Transverse colon (tissue), 4 donors: ENCODE results near the gene ARF3. TPM values are rescaled to one million over a fixed set of nuclear protein-coding genes. Genes with fewer than 3 reads are reported as not detected.

Source experiments
- DNase-seq: peaks from one replicate; pipeline ENCODE4 v3.0.0-alpha.2; 2019
- H3K27ac ChIP-seq, 4 donors: fragments of 200-600 bp; sonication (generic); 2 replicates each; pipeline ENCODE4 v1.5.1; 2016 to 2018; ENCODE audit warnings: inconsistent platforms in 4 of 4
- H3K27me3 ChIP-seq: fragments of 200-600 bp; sonication (generic); 2 replicates; pipeline ENCODE4 v1.5.1; 2017; ENCODE audit warnings: inconsistent platforms
- H3K36me3 ChIP-seq, 4 donors: fragments of 200-600 bp; sonication (generic); 2 replicates each; pipeline ENCODE4 v1.5.1; 2017 to 2019; ENCODE audit warnings: inconsistent platforms in 4 of 4
- H3K4me1 ChIP-seq, 4 donors: fragments of 200-600 bp; sonication (generic); 2 replicates each; pipeline ENCODE4 v1.5.1; 2017 to 2020; ENCODE audit warnings: inconsistent platforms in 4 of 4
- H3K4me3 ChIP-seq, 4 donors: fragments of 200-600 bp; sonication (generic); 1 replicate in 1 of 4; 2 replicates in 3 of 4; pipeline versions ENCODE4 v1.5.1 to v1.6.1; 2017 to 2019; ENCODE audit warnings: inconsistent platforms in 4 of 4
- H3K9me3 ChIP-seq, 2 donors: fragments of 200-600 bp; sonication (generic); 2 replicates each; pipeline ENCODE4 v1.5.1; 2017 to 2019; ENCODE audit warnings: inconsistent platforms in 2 of 2
- EP300 ChIP-seq: sonication (generic); formaldehyde crosslinking; IDR thresholded peaks from one replicate; pipeline ENCODE4 v1.6.1; 2017; ENCODE audit warnings: antibody characterized with exemption, low read depth
- POLR2A ChIP-seq: fragments of 450-650 bp; IDR thresholded peaks from one replicate; pipeline ENCODE4 v1.6.1; 2016; ENCODE audit warnings: antibody characterized with exemption, mild to moderate bottlenecking, moderate library complexity
- POLR2AphosphoS5 ChIP-seq, 3 donors: sonication (generic); formaldehyde crosslinking; IDR thresholded peaks; one replicate each; pipeline ENCODE4 v1.6.1; 2016; ENCODE audit warnings: antibody characterized with exemption in 3 of 3
- WGBS, 2 donors: methylation state at CpG; one replicate each; pipeline ENCODE4 v1.1.5; 2018; ENCODE audit warnings: low coverage in 1 of 2; 5-methylcytosine and 5-hydroxymethylcytosine counted together
- in situ Hi-C, 4 donors: fragments of 200-750 bp; cut with MboI; loops; one replicate each; pipeline versions ENCODE4 v1.15.0 to v1.15.1; 2017; ENCODE audit warnings: low sequenced_read_pairs in 3 of 4, low pct_ligation_motif_present in 1 of 4, low pct_unique_long_range_greater_than_20kb in 1 of 4
- intact Hi-C: fragments of 100-400 bp; cut with DNase I; formaldehyde crosslinking; loops from one replicate; pipeline ENCODE4 v1.15.1; 2023; ENCODE audit warnings: low total_unique reads
- total RNA-seq, 4 donors: library from RNA; depleted of rRNA; stranded (reverse); fragments of >200 nt; gene quantifications; one replicate each; pipeline ENCODE4 v1.1.0, GENCODE V29; 2016
- TF ChIP-seq, protein P1 (sequence below), 5 experiments: fragments of 200-600 bp in 3 of 5; fragments of 450-650 bp in 2 of 5; sonication (generic) in 3 of 5; IDR thresholded peaks; 1 replicate in 2 of 5; 2 replicates in 3 of 5; pipeline ENCODE4 v1.5.1; 2016 to 2017; ENCODE audit warnings: antibody characterized with exemption in 5 of 5, inconsistent platforms in 3 of 5, mild to moderate bottlenecking in 2 of 5, moderate library complexity in 1 of 5

ARF3 gene
- total RNA-seq, 4 donors from 2014 or later: 30.8 to 117 (median 99.8) TPM

DNA sequence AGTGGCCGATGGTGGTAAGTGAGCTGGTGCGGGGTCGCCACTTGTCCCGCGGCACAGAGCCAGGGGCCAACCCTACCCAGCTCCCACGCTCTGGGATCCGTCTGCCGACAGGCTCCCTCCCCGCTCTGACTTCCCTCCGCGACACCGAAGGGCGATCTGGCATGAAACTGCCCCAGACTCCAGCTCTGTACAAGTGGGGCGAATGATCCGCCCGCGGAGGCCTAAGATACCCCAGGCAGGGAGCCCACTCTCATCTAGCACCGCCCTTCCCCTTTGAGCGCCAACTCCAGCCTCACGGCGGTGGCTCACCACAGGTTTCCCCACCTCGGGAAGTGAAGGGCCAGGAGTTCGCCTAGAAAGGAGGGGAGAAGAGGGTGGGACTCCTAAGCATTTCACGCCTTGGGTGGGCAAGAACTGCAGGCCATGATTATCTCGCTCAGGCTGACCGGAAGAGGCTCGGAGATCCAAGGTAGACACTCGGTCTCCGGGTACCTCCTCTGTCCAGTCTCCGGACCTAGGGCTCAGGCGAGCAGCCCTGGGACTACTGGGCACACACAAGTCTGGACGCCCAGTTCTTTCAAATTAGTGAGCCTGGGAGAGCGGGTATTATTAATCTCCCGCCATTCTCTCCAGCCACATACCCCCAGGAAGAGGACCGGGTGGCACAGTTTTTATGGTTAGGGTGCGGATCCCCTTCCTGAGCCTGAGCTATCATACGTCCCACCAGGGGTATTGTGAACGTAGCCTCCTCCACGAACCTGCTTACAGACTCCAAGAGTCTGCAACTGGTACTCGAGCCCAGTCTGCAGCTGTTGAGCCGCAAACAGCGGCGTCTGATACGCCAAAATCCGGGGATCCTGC, 21.7 kb upstream of the ARF3 start:
- no peak for DNase-seq
- in situ Hi-C loops: no loop called here
- peak overlapping the region in 2 of 4 donors; percentile 28 to 45 for H3K4me3 ChIP-seq
- no peaks in the 10 kb centered on the region for H3K9me3 ChIP-seq
- no peak overlapping the region for H3K27ac ChIP-seq
- H3K36me3 ChIP-seq: no peaks in the 10 kb centered on the region
- peaks cover 34 to 47% (median 40%) of the 10 kb centered on the region in 4 donors for H3K4me1 ChIP-seq
- TF ChIP-seq EP300 (no peak), POLR2AphosphoS5 (IDR thresholded peaks at IDR 0.05) (no peak), POLR2A (no peak)
- TF ChIP-seq, protein P1, sequence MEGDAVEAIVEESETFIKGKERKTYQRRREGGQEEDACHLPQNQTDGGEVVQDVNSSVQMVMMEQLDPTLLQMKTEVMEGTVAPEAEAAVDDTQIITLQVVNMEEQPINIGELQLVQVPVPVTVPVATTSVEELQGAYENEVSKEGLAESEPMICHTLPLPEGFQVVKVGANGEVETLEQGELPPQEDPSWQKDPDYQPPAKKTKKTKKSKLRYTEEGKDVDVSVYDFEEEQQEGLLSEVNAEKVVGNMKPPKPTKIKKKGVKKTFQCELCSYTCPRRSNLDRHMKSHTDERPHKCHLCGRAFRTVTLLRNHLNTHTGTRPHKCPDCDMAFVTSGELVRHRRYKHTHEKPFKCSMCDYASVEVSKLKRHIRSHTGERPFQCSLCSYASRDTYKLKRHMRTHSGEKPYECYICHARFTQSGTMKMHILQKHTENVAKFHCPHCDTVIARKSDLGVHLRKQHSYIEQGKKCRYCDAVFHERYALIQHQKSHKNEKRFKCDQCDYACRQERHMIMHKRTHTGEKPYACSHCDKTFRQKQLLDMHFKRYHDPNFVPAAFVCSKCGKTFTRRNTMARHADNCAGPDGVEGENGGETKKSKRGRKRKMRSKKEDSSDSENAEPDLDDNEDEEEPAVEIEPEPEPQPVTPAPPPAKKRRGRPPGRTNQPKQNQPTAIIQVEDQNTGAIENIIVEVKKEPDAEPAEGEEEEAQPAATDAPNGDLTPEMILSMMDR (IDR thresholded peaks at IDR 0.05): no peak
- intact Hi-C loops: no loop called here
- WGBS, 2 donors: 6% methylated on average over 40 of the region's 45 CpGs; no CpG with 5 or more reads in 1 of the 2 donors
- H3K27me3 ChIP-seq: peaks cover 95% of the 10 kb centered on the region

DNA sequence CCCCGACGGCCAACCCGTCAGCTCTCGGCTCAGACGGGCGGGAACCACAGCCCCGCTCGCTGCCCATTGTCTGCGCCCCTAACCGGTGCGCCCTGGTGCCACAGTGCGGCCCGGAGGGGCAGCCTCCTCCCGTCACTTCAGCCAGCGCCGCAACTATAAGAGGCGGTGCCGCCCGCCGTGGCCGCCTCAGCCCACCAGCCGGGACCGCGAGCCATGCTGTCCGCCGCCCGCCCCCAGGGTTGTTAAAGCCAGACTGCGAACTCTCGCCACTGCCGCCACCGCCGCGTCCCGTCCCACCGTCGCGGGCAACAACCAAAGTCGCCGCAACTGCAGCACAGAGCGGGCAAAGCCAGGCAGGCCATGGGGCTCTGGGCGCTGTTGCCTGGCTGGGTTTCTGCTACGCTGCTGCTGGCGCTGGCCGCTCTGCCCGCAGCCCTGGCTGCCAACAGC, 21.0 kb upstream of the ARF3 start, which contains the start of gene WNT1:
Gene WNT1 (plus strand): TSS at position 32 of the 450 bp plus-strand sequence. CDS start 329 bp downstream, at position 361.
- peaks cover 34 to 47% (median 40%) of the 10 kb centered on the region in 4 donors for H3K4me1 ChIP-seq
- in situ Hi-C loops (no loop called here), intact Hi-C loops (no loop called here)
- H3K4me3 ChIP-seq: peak within 1 kb of the TSS in 2 of 4 donors; percentile 28 to 45
- peaks cover 95% of the 10 kb centered on the region for H3K27me3 ChIP-seq
- TF ChIP-seq, protein P1 (IDR thresholded peaks at IDR 0.05): peak in 3 of 5 experiments; percentile 2 to 40 (median 33)
- TF ChIP-seq POLR2AphosphoS5 (IDR thresholded peaks at IDR 0.05): no peak
- DNase-seq: no peak
- no peaks in the 10 kb centered on the region for H3K9me3 ChIP-seq
- no peak within 1 kb of the TSS for H3K27ac ChIP-seq
- WGBS, 2 donors: 0% methylated on average over 7 of the region's 45 CpGs; no CpG with 5 or more reads in 1 of the 2 donors
- no peaks in the 10 kb centered on the region for H3K36me3 ChIP-seq

DNA sequence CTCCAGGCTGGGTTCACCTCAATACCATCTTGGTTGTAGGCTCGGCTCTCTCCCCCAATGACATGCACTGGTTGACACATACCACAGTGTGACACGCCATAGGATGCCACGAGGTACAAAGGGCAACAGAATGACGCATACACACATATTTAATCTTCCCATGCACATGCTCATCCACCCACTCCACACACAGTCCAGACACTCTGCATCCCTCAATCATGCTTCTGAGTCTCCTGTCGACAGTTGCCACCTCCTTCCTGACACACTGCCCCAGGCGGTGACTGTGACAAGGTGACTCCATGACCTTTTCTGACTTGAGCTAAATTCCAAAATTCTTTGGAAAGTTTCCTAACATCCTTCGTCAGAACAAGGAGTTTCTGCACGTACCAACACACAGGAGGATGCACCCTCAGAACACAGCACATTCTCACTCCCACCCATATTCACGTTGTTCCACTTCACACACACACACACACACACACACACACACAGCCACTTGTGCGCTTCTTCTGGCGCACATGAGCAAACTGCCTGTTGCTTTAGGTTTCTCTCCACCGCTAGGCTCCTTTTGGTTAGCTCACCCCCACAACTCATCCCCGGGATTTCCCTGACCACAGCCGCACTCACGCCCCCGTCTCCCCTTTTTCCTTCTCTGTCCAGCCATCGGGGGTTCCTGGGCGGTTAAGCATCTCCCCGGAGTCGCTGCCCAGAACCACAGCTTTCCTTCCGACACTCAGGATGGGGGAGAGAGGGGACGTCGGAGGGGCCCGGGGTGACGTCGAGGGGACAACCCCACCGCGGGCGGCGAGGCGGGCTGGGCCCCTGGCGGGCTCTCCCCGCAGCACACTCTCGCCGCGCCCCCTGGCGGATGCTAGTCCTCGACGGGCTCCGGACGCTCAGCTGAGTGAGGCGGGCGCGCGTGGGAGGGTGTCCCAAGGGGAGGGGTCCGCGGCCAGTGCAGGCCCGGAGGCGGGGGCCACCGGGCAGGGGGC, 20.3 kb upstream of the ARF3 start:
- no peak for TF ChIP-seq POLR2AphosphoS5 (IDR thresholded peaks at IDR 0.05)
- TF ChIP-seq, protein P1 (IDR thresholded peaks at IDR 0.05): peak; percentile 82 to 92 (median 86)
- no peak overlapping the region for H3K27ac ChIP-seq
- intact Hi-C loops: no loop called here
- in situ Hi-C loops: no loop called here
- no peaks in the 10 kb centered on the region for H3K9me3 ChIP-seq
- peaks cover 97% of the 10 kb centered on the region for H3K27me3 ChIP-seq
- H3K4me3 ChIP-seq: peak overlapping the region in 2 of 4 donors; percentile 28 to 45
- peaks cover 34 to 50% (median 40%) of the 10 kb centered on the region in 4 donors for H3K4me1 ChIP-seq
- H3K36me3 ChIP-seq: no peaks in the 10 kb centered on the region
- 7 to 14% methylated on average over 13 to 39 of the region's 50 CpGs for WGBS, 2 donors
- DNase-seq: peak; percentile 71
